Measurements from ENCODE around the gene LHX2.

DNA sequence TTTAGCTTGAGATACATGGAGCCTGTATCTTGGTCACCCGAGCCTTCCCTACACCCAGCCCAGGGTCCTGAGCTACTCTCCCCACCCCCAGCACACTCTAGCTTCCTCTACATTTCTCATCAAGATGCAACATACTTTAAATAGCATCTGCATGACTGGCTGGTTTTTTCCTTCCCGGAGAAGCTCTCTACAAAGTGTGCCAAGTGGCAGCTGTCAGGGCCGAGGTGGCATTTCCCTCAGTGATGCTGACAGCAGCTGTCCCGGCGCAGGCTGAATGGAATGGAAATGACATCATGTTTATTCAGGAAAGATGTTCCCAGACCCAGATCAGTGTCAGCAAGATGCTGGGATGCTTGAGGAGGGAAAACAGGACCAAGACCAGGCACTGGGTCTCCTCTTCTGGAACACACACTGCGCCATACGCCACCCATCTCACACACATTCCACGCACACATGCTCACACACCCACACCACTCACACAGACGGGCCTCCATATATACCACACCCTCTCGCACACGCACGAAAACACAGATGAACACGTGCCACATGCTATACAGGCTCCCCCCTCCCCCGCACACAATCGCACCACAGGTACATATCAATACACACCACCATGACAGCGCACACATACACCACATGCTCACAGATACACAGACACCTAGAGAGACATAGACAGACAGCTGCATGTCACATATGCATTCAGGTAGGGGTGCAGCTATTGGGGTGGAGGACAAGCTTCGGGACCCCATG, 67.8 kb downstream of the LHX2 start:
- TF ChIP-seq ETV6 (IDR thresholded peaks at IDR 0.05; ENCODE audit: borderline replicate concordance in 1 of 2, low read depth in 2 of 2, low read length in 1 of 2) (no peak), ETV6 (CRISPR knock-in tag; IDR thresholded peaks at IDR 0.05; ENCODE audit: borderline replicate concordance) (no peak), PML (IDR thresholded peaks at IDR 0.05; ENCODE audit: low read length) (no peak), BRD9 (IDR thresholded peaks at IDR 0.05; ENCODE audit: low read depth, partially characterized antibody) (no peak), NRF1 (conservative IDR thresholded peaks at IDR 0.05 in 1 of 2, IDR thresholded peaks at IDR 0.05 in 1 of 2) (no peak), HDAC6 (IDR thresholded peaks at IDR 0.05; ENCODE audit: low read depth, low read length) (no peak), FOXM1 (IDR thresholded peaks at IDR 0.05; ENCODE audit: low read depth) (no peak), FOXM1 (CRISPR knock-in tag; IDR thresholded peaks at IDR 0.05; ENCODE audit: low read depth) (no peak), EP300 (IDR thresholded peaks at IDR 0.05; ENCODE audit: low read length) (no peak), RCOR1 (IDR thresholded peaks at IDR 0.05; ENCODE audit: borderline replicate concordance in 1 of 2, low read depth in 2 of 2, low read length in 2 of 2) (no peak), DMBX1 (CRISPR knock-in tag; IDR thresholded peaks at IDR 0.05; ENCODE audit: borderline replicate concordance) (no peak), ZC3H8 (IDR thresholded peaks at IDR 0.05) (no peak), NFATC3 (IDR thresholded peaks at IDR 0.05) (no peak)
- TF ChIP-seq, protein P1, sequence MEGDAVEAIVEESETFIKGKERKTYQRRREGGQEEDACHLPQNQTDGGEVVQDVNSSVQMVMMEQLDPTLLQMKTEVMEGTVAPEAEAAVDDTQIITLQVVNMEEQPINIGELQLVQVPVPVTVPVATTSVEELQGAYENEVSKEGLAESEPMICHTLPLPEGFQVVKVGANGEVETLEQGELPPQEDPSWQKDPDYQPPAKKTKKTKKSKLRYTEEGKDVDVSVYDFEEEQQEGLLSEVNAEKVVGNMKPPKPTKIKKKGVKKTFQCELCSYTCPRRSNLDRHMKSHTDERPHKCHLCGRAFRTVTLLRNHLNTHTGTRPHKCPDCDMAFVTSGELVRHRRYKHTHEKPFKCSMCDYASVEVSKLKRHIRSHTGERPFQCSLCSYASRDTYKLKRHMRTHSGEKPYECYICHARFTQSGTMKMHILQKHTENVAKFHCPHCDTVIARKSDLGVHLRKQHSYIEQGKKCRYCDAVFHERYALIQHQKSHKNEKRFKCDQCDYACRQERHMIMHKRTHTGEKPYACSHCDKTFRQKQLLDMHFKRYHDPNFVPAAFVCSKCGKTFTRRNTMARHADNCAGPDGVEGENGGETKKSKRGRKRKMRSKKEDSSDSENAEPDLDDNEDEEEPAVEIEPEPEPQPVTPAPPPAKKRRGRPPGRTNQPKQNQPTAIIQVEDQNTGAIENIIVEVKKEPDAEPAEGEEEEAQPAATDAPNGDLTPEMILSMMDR (IDR thresholded peaks at IDR 0.05 in 2 of 3, conservative IDR thresholded peaks at IDR 0.05 in 1 of 3; ENCODE audit: insufficient read depth in 2 of 3, low read depth in 1 of 3, low read length in 3 of 3), result no peak
